Ovary (tissue), 10 donors: ENCODE measurements around the gene GNG2. TPM values are rescaled to one million over a fixed set of nuclear protein-coding genes. Genes with fewer than 3 reads are reported as not detected.

Experiments used
- DNase-seq, 5 donors: peaks; one replicate each; pipeline ENCODE4 v3.0.0-alpha.2; 2019 to 2020
- H3K27ac ChIP-seq, 2 donors: fragments of 200-600 bp; one replicate each; pipeline versions ENCODE4 v1.5.1 to v1.8.0; 2019 to 2022
- H3K27me3 ChIP-seq: fragments of 200-600 bp; one replicate; pipeline ENCODE4 v1.8.0; 2022
- H3K36me3 ChIP-seq: fragments of 200-600 bp; sonication (generic); one replicate; pipeline ENCODE4 v1.5.1; 2019
- H3K4me1 ChIP-seq: one replicate; pipeline ENCODE4 v1.8.1; 2013; ENCODE audit warnings: mild to moderate bottlenecking, moderate library complexity; ENCODE audit not compliant: insufficient read depth
- H3K4me3 ChIP-seq: fragments of 200-600 bp; sonication (generic); one replicate; pipeline ENCODE4 v1.5.1; 2017
- H3K9me3 ChIP-seq, 2 donors: fragments of 200-600 bp in 1 of 2; sonication (generic) in 1 of 2; one replicate each; pipeline versions ENCODE4 v1.5.1 to v1.8.1; 2013 to 2019; ENCODE audit warnings: mild to moderate bottlenecking in 1 of 2, moderate library complexity in 1 of 2
- CTCF ChIP-seq, 3 donors: fragments of 450-650 bp in 2 of 3; fragments of 200-600 bp in 1 of 3; IDR thresholded peaks; one replicate each; pipeline versions ENCODE4 v1.5.1 to v1.8.0; 2016 to 2022; ENCODE audit warnings: antibody characterized with exemption in 3 of 3, mild to moderate bottlenecking in 1 of 3
- EP300 ChIP-seq: sonication (generic); formaldehyde crosslinking; IDR thresholded peaks from one replicate; pipeline ENCODE4 v1.6.1; 2017; ENCODE audit warnings: antibody characterized with exemption
- POLR2A ChIP-seq: fragments of 450-650 bp; IDR thresholded peaks from one replicate; pipeline ENCODE4 v1.6.1; 2017; ENCODE audit warnings: antibody characterized with exemption, mild to moderate bottlenecking, moderate library complexity
- WGBS, 3 donors: extraction: QIAGEN DNeasy Blood & Tissue Kit in 1 of 3; methylation state at CpG; one replicate each; pipeline versions ENCODE4 v1.1.5 to v1.1.7; 2013 to 2017; 5-methylcytosine and 5-hydroxymethylcytosine counted together
- intact Hi-C, 4 donors: fragments of 100-400 bp; cut with DNase I; formaldehyde crosslinking; loops; one replicate each; pipeline versions ENCODE4 v1.11.0 to v1.15.1; 2022 to 2023
- long read RNA-seq, 3 donors: library from polyadenylated mRNA in 2 of 3; unstranded in 2 of 3; transcript quantifications; one replicate each; pipeline ENCODE4 v2.0.0 and lab custom pipeline, GENCODE V29; 2021 to 2026
- polyA plus RNA-seq, 2 donors: library from polyadenylated mRNA; stranded (reverse); fragments of 200-250 nt in 1 of 2; fragments of 350-450 nt in 1 of 2; fragmentation: Illumina TruSeq in 1 of 2; extraction: RNeasy Lipid Tissue Mini Kit (QIAGEN cat#74804) in 1 of 2; gene quantifications; one replicate each; pipeline ENCODE4 v1.2.3, GENCODE V29; 2013 to 2014
- total RNA-seq, 7 donors: library from RNA; depleted of rRNA in 2 of 7; stranded (reverse); fragments of >200 nt in 2 of 7; fragmentation: NEBNext Ultra II Directional in 3 of 7; extraction: Animal tissue kit (Norgen Biotek cat#: 25700) in 3 of 7; gene quantifications; one replicate each; pipeline versions ENCODE4 v1.1.0 to v1.2.4, GENCODE V29; 2016 to 2023
- donor health status: DM: no; HTN: no; CAD: no; lungs with moderate emphysema.
- donor health status: DM: no; HTN: no; CAD: no.
- donor health status: Bipolar disorder and iron deficiency.
- donor health status: DM: yes; HTN: yes; CAD: no.
- donor health status: DM: no; HTN: no; CAD: no.
- donor health status: DM: yes; HTN: yes; CAD: no.

The GNG2 gene
- total RNA-seq (10 to 100 TPM in 6 of 7 donors, 1 to 10 TPM in 1; 9.4 to 27.3 (median 11.4) TPM), polyA plus RNA-seq (10 to 100 TPM; 10.2 to 29.4 TPM)
- long read RNA-seq, donor 1, partial matches to known transcripts: 0 of 2 reads
- long read RNA-seq, donor 1, other reads (novel, unspliced or antisense): 0 of 2 reads
- long read RNA-seq, donor 2, transcript GNG2-213 (4 exons, 2,125 nt): major isoform, 12 of 12 reads
- long read RNA-seq, donor 2, partial matches to known transcripts: 0 of 12 reads
- long read RNA-seq, donor 2, other reads (novel, unspliced or antisense): 0 of 12 reads
- long read RNA-seq, donor 3, transcript GNG2-213 (4 exons, 2,125 nt): major isoform, 12 of 24 reads
- long read RNA-seq, donor 3, partial matches to known transcripts: 1 of 24 reads
- long read RNA-seq, donor 3, other reads (novel, unspliced or antisense): 9 of 24 reads

- Histone ChIP-seq H3K27me3 (no peaks in the 10 kb centered on the region), H3K27ac (peak within 1 kb of the TSS in 1 of 2 donors; percentile 10), H3K9me3 (no peaks in the 10 kb centered on the region), H3K4me3 (peak within 1 kb of the TSS; percentile 38), H3K4me1 (peaks cover 6% of the 10 kb centered on the region), H3K36me3 (no peaks in the 10 kb centered on the region)
- no peak for TF ChIP-seq CTCF (IDR thresholded peaks at IDR 0.05)
- no peak for TF ChIP-seq POLR2A
- TF ChIP-seq EP300: no peak
- 3 to 5% (median 4%) methylated on average over 22 of the region's 22 CpGs for WGBS, 3 donors
- peak; percentile 57 to 80 (median 69) for DNase-seq
- intact Hi-C loops: no loop called here
These were observed at the start of gene GNG2 for GRCh38 chr14:51860164-51860824. Gene GNG2 (plus strand): TSS chr14:51860612. CDS start chr14:51950679, 90,067 bp downstream.

DNA sequence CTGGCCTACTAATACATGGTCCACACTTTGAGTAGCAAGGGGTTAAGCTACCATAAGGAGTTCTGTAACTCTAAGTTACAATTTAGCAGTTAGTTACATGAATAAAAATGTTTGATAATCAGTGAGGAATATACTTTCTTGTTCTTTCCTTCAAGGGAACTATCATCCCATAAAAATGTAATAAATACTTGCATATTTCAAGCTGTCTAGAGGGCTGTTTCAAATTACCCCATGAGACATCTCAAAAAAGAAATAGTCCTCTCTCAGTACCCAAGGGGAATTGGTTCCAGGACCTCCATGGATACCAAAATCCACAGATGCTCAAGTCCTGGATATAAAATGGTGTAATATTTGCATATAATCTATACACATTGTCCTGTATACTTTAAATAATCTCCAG lies 48.7 kb upstream of the GNG2 start:
- H3K27me3 ChIP-seq: no peaks in the 10 kb centered on the region
- no peak for TF ChIP-seq CTCF (IDR thresholded peaks at IDR 0.05)
- TF ChIP-seq EP300: no peak
- no peak for TF ChIP-seq POLR2A
- intact Hi-C loops: no loop called here
- H3K27ac ChIP-seq: no peak overlapping the region
- H3K36me3 ChIP-seq: no peaks in the 10 kb centered on the region
- no peak for DNase-seq
- no peak overlapping the region for H3K4me3 ChIP-seq
- H3K9me3 ChIP-seq: no peaks in the 10 kb centered on the region
- H3K4me1 ChIP-seq: no peaks in the 10 kb centered on the region

DNA sequence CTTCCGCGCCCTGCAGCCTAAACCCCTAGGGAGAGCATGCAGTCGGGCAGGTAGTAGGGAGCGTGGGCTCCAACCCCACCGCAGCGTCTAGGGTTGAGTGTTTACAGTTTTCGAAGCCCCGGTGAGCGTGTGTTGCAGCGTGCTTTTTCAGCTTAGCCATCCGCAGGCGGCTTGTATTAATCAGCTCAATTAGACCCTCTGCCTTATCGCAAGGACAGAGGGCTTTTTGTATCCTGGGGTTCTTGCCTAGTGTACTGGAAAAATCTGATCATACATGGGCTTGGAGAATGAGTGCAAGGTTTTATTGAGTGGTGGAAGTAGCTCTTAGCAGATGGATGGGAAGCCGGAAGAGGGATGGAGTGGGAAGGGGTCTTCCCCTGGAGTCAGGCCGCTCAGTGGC lies 44.4 kb upstream of the GNG2 start:
- no peaks in the 10 kb centered on the region for H3K27me3 ChIP-seq

DNA sequence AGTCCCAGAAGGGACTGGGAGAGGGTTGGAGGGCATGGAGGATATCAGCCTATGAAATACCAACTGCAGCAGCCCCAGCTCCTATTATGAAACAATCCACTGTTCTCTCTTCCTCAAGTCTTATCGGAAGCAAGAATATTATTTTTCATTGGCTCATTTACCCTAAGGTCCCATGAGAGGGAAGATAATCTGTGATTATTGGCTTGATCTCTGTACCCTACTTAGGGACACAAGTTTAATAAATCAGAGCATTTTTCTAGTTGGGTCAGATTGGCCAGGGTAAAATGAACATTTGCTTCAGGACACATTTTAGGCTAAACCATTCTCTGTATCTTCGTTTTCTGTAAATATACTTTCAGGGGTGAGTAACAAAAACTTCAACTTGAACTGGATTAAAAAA lies 43.1 kb upstream of the GNG2 start:
- no peaks in the 10 kb centered on the region for H3K27me3 ChIP-seq
- no peak overlapping the region for H3K27ac ChIP-seq
- no peak for DNase-seq
- 52 to 65% (median 60%) methylated on average over 2 of the region's 2 CpGs for WGBS, 3 donors
- H3K4me3 ChIP-seq: no peak overlapping the region
- intact Hi-C loops: no loop called here
- H3K4me1 ChIP-seq: no peaks in the 10 kb centered on the region
- H3K9me3 ChIP-seq: no peaks in the 10 kb centered on the region
- no peak for TF ChIP-seq POLR2A
- TF ChIP-seq EP300: no peak
- no peak for TF ChIP-seq CTCF (IDR thresholded peaks at IDR 0.05)
- no peaks in the 10 kb centered on the region for H3K36me3 ChIP-seq

More for the DNA sequence above, 44.4 kb upstream of the GNG2 start:
- DNase-seq: no peak
- H3K9me3 ChIP-seq: no peaks in the 10 kb centered on the region
- H3K27ac ChIP-seq: no peak overlapping the region
- no peaks in the 10 kb centered on the region for H3K36me3 ChIP-seq
- intact Hi-C loops: no loop called here
- H3K4me1 ChIP-seq: no peaks in the 10 kb centered on the region
- TF ChIP-seq POLR2A: no peak
- TF ChIP-seq CTCF (IDR thresholded peaks at IDR 0.05): no peak
- no peak for TF ChIP-seq EP300
- WGBS, 3 donors: 86 to 87% (median 86%) methylated on average over 13 to 15 of the region's 15 CpGs
- no peak overlapping the region for H3K4me3 ChIP-seq
